Spleen (tissue), 7 donors: ENCODE measurements around the gene RERE.

Experiments
- POLR2A ChIP-seq, 3 donors: fragments of 450-650 bp; IDR thresholded peaks; one replicate each; pipeline ENCODE4 v1.5.1; 2017; ENCODE audit warnings: antibody characterized with exemption in 3 of 3, mild to moderate bottlenecking in 1 of 3
- TF ChIP-seq, protein P1 (sequence below), 11 experiments: fragments of 200-600 bp in 7 of 11; fragments of 450-650 bp in 4 of 11; sonication (generic) in 4 of 11; IDR thresholded peaks in 8 of 11; conservative IDR thresholded peaks in 3 of 11; 1 replicate in 7 of 11; 2 replicates in 4 of 11; pipeline versions ENCODE4 v1.4.0 to v1.8.0; 2016 to 2021; ENCODE audit warnings: antibody characterized with exemption in 11 of 11, inconsistent platforms in 4 of 11, mild to moderate bottlenecking in 1 of 11
- donor health status: DM: no; HTN: no; CAD: no; lungs with moderate emphysema.
- donor health status: DM: no; HTN: no; CAD: no.
- donor health status: DM: no; HTN: no; CAD: no.

DNA sequence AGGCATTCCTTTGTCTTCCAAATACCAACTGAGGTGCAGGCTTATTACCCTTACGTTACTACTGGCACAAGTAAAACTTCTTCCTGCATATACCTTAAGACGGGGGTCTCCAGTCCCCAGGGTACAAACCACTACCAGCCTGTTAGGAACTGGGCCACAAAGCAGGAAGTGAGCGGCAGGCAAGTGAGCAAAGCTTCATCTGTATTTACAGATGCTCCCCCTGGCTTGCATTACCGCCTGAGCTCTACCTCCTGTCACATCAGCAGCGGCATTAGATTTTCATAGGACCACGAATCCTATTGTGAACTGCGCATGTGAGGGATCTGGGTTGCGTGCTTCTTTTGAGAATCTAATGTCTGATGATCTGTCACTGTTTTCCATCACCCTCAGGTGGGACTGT is 386.4 kb downstream of the RERE start:
- TF ChIP-seq, protein P1, sequence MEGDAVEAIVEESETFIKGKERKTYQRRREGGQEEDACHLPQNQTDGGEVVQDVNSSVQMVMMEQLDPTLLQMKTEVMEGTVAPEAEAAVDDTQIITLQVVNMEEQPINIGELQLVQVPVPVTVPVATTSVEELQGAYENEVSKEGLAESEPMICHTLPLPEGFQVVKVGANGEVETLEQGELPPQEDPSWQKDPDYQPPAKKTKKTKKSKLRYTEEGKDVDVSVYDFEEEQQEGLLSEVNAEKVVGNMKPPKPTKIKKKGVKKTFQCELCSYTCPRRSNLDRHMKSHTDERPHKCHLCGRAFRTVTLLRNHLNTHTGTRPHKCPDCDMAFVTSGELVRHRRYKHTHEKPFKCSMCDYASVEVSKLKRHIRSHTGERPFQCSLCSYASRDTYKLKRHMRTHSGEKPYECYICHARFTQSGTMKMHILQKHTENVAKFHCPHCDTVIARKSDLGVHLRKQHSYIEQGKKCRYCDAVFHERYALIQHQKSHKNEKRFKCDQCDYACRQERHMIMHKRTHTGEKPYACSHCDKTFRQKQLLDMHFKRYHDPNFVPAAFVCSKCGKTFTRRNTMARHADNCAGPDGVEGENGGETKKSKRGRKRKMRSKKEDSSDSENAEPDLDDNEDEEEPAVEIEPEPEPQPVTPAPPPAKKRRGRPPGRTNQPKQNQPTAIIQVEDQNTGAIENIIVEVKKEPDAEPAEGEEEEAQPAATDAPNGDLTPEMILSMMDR (IDR thresholded peaks at IDR 0.05 in 8 of 11, conservative IDR thresholded peaks at IDR 0.05 in 3 of 11), result peak in 10 of 11 experiments; percentile 21 to 53 (median 28)
- no peak for TF ChIP-seq POLR2A (IDR thresholded peaks at IDR 0.05)
